Activated CD4-positive, alpha-beta T cell treated with anti-CD3 and anti-CD28 coated beads, Interleukin-2, Interleukin-4, amounts not matched to agents 100 ng/mL and 50 ng/mL, durations not matched to agents 16 hours and 8 hours (primary cell): ENCODE measurements around the gene PSMA4.
"Not testable (repeated sequence)": the region's sequence is repeated elsewhere in the genome, so short reads cannot be mapped to it uniquely, and the experiment has no call there.

Source experiments
- DNase-seq: peaks from one replicate; pipeline ENCODE4 v3.0.0-alpha.2; 2020; ENCODE audit warnings: low spot score

Gene PSMA4

GRCh38 chr15:78540141-78540870 lies at the start of gene PSMA4:
Gene PSMA4, plus strand, starts transcription at chr15:78540444. Its CDS starts 1,484 bp downstream, at chr15:78541928.
- DNase-seq, result peak; percentile 93

- DNase-seq, result no peak
These were observed 47.4 kb upstream of the PSMA4 start for GRCh38 chr15:78492872-78493271.

GRCh38 chr15:78501857-78502256 lies 38.4 kb upstream of the PSMA4 start:
- no peak for DNase-seq

DNA sequence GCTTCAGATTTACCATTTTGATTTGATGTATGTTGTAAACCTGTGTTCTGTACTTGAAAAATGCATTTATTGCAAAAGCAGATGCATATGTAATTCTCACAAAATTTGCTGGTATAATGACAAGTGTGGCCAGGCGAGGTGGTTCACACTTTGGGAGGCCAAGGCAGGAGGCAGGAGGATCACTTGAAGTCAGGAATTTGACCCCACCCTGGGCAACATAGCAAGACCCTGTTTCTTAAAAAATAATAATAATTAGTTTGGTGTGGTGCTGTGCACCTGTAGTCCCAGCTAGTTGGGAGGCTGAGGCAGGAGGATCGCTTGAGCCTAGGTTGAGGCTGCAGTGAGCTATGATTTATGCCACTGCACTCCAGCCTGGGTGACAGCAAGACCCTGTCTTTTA lies 37.6 kb upstream of the PSMA4 start:
- DNase-seq, result no peak

DNA sequence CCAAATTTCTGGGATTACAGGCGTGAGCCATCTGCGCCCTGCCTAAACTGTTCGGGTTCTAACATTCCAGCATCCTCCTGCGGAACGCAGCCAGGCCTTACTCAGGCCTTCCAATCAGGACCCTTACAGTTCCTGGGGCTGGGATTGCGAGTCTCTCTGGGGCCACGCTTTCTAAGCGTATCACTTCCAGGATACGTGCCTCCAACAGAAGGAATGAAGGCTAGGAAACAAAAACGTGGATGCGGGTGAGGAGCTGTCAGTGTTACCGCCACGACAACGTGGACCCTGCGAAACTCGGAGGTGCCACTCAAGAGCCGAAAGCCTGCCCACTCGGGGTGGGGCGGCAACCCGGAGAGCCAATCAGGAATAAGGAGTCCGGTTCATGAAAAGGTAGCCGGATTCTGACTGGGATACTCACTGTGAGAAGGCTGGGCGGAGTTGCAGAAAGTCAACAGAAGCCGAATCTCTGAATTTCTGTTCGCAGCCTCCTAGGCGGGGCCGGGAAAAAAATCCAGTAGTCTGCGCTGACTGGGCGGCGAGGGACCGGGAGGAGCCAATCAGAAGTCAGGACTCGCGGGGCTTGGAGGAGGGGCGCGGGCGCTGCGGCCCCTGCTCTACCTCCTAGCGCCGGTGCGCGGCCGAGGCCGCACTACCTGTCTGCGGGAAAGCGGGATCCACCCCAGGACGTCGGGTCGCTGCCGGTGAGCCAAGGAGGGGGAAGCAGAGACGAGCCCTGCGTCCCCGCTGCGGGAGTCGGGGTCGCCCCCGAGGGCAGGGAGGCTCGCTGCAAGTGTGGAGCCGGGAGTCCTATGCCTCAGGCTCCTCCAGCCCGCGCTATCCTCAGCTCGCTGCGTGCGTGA lies 33.0 kb upstream of the PSMA4 start, which contains the start of gene HYKK:
TSS of gene HYKK (plus strand) at position 607 of the 860 bp plus-strand sequence. CDS start 5,512 bp downstream, outside the sequence.
- DNase-seq, result peak; percentile 84

DNA sequence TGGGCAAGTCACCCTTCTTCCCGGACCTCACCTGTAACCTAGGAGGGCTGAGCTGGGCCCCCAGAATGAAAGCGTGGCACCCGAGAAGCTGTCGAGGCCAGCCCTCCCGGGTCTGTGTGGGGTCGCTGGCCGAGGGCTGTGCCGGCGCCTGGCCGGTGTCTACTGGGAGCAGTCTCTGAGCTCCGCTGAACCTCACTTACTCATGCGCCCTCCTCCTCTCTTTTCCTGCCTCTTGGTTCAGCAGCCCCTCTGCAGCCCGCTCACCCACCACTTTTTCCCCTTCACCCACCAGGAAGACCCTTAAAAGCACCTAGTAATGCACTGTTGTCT lies 32.4 kb upstream of the PSMA4 start:
- DNase-seq, result no peak

GRCh38 chr15:78508272-78508671 lies 32.0 kb upstream of the PSMA4 start:
- DNase-seq, result no peak

GRCh38 chr15:78509726-78510312 lies 30.4 kb upstream of the PSMA4 start:
- DNase-seq, result no peak

GRCh38 chr15:78520035-78520434 lies 20.2 kb upstream of the PSMA4 start:
- DNase-seq, result not testable (repeated sequence)

- DNase-seq, result no peak
These were observed 16.0 kb upstream of the PSMA4 start for GRCh38 chr15:78524230-78524629.

DNA sequence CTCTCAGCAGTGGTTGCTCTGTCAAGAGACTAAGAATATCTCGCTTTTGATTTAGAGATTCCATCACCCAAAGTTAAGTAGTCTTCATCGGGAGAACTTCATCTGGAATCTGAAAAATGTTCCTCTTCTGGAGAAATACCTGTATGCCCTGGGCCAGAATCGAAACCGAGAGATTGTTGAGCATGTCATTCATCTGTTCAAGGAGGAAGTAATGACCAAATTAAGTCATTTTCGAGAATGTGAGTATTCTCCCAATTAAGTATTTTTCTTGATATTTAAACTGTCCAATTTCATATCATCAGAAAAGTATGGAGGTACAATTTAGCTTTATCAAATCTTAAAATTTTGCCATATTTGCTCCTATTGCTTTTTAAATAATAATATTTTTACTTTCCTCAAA lies 12.9 kb upstream of the PSMA4 start:
- DNase-seq, result no peak

DNA sequence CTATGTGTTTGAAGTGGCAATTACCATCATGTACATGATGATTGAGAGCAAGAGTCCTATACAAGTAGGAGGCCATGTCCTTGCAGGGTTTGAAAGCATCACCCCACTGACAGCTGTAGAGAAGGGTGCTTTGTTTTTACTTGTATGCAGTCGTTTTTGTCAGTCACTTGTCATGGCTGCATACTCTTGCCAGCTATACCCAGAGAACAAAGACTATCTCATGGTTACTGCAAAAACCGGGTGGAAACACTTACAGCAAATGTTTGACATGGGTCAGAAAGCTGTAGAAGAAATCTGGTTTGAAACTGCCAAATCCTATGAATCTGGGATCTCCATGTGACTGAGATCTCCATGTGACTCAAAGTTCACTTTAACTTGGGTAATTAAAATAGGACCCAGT lies 6.9 kb upstream of the PSMA4 start:
- no peak for DNase-seq

DNA sequence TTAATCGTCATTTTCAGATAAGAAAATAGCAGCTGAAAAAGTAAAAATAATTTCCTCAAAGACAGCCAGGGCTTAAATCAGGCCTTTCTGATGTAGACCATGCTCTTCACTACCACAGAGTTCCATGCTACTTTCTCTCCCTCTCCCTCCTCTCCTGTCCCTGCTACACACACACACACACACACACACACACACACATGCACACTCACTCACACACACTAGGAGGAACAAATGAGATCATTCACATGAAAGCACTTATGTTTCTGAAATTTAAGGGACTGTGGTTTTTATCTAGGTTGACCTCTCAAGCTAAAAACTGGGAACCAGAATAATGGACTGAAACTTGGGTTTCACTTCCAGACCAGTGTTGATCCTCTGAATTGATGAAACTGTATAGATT lies 4.1 kb upstream of the PSMA4 start:
- DNase-seq, result no peak

- DNase-seq, result no peak
These were observed 2.9 kb upstream of the PSMA4 start for GRCh38 chr15:78537266-78537905.

DNA sequence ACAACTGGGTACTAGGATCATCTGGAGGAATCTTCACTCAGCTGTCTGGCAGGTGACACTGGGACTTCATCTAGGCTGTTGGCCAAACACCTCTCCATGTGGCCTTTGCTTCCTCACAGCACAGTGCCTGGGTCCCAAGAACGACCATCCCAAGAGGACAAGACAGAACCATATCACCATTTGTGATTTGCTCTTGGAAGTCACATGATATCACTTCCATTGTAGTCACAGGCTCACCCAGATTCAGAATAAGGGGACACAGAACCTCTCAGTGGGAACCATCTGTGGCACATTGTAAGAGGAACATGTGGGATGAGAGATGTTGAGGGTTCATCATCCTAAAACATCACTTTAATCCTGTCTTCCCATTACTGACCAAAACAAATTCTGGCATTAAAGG lies 1.9 kb upstream of the PSMA4 start:
- no peak for DNase-seq

- not testable (repeated sequence) for DNase-seq
These were observed 642 bp upstream of the PSMA4 start for GRCh38 chr15:78539464-78540140.

DNA sequence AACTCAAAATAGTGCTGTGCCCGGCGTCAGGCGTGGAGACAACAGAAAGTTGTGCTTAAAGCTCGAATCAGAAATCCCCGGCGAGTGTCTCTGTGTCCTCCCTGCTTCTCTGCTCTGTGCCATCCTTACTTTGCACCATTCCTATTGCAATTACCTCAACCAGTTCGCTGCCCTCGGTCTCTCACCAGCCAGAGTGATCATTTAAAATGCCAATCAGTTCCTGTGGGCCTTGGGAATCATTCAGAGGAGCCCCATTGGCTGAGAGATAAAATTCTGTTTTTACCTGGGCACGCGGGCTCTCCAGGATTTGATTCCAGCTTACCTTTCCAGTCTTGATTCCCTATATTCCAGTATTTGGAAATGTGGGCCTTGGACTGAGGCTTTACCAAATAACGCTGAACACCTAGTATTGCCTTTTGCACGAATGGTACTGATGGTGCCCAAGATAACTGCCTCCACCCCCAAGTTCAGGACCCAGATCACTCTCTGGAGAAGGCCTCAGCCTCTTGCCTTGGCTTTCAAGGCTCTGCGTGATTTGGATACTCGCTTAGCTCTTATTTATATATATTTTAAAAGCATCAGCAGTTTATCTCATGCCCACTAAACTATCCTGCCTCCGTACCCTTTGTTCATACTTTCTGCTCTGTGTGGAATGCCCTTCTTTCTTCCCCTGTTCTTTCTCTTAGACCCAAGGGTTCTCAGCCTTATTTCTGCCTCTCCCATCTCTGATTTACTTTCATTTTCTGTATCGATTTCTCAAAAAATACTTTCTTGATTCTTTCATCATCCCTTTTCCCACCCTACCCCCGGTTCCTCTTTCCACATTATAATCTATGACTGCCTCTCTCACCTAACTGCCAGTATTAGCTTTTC lies 863 bp downstream of the PSMA4 start:
- DNase-seq, result peak; percentile 22

- no peak for DNase-seq
These were observed 1.4 kb downstream of the PSMA4 start for GRCh38 chr15:78541744-78542034.

- no peak for DNase-seq
These were observed 2.4 kb downstream of the PSMA4 start for GRCh38 chr15:78542647-78543046.

DNA sequence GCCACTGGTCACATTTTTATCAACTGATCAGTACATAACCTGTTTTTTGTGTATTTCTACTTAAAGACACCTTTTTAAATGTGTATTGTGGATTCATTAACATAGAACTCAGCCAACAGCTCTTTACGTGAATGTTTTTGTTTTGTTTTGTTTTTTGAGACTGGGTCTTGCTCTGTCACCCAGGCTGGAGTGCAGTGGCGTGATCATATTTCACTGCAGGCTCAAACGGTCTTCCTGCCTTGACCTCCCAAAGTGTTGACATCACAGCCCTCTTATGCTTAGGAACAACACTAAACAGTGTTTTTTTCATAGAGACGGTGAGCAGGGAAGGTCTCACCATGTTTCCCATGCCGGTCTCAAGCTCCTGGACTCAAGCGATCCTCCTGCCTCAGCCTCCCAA lies 9.9 kb downstream of the PSMA4 start:
- DNase-seq, result no peak

- DNase-seq, result no peak
These were observed 10.6 kb downstream of the PSMA4 start for GRCh38 chr15:78550815-78551214.
